Ishikawa (cell line): Measurements from ENCODE around the gene MADD.

Experiments
- CEBPB ChIP-seq: IDR thresholded peaks from 2 replicates; pipeline ENCODE4 v1.6.1; 2012
- CREB1 ChIP-seq: IDR thresholded peaks from 2 replicates; pipeline ENCODE4 v1.6.1; 2012; ENCODE audit warnings: low read depth
- EGR1 ChIP-seq: IDR thresholded peaks from 2 replicates; pipeline ENCODE4 v1.6.1; 2012
- EP300 ChIP-seq: IDR thresholded peaks from 2 replicates; pipeline ENCODE4 v1.6.1; 2012; ENCODE audit warnings: borderline replicate concordance
- FOXM1 ChIP-seq: IDR thresholded peaks from 2 replicates; pipeline ENCODE4 v1.6.1; 2012; ENCODE audit warnings: low read depth, borderline replicate concordance
- MAX ChIP-seq: IDR thresholded peaks from 2 replicates; pipeline ENCODE4 v1.6.1; 2012
- NFIC ChIP-seq: IDR thresholded peaks from 2 replicates; pipeline ENCODE4 v1.6.1; 2012
- RAD21 ChIP-seq: IDR thresholded peaks from 2 replicates; pipeline ENCODE4 v1.6.1; 2012; ENCODE audit warnings: low read depth
- REST ChIP-seq: IDR thresholded peaks from 2 replicates; pipeline ENCODE4 v1.6.1; 2012; ENCODE audit warnings: low read depth, mild to moderate bottlenecking
- TAF1 ChIP-seq: IDR thresholded peaks from 2 replicates; pipeline ENCODE4 v1.6.1; 2012; ENCODE audit warnings: low read depth, mild to moderate bottlenecking
- TCF12 ChIP-seq: IDR thresholded peaks from 2 replicates; pipeline ENCODE4 v1.6.1; 2012; ENCODE audit warnings: low read depth
- TEAD4 ChIP-seq: IDR thresholded peaks from 2 replicates; pipeline ENCODE4 v1.6.1; 2012
- USF1 ChIP-seq: IDR thresholded peaks from 2 replicates; pipeline ENCODE4 v1.6.1; 2012
- YY1 ChIP-seq: IDR thresholded peaks from 2 replicates; pipeline ENCODE4 v1.6.1; 2012; ENCODE audit warnings: low read depth
- ZBTB7A ChIP-seq: IDR thresholded peaks from 2 replicates; pipeline ENCODE4 v1.6.1; 2012; ENCODE audit warnings: low read depth

MADD gene

GRCh38 chr11:47285969-47286770 is 16.2 kb downstream of the MADD start:
- TF ChIP-seq USF1 (no peak), EP300 (no peak), CREB1 (no peak)

- TF ChIP-seq ZBTB7A (no peak), CEBPB (no peak), NFIC (no peak), REST (no peak), TEAD4 (no peak), USF1 (no peak), TCF12 (no peak), RAD21 (no peak), YY1 (no peak), TAF1 (no peak), EGR1 (no peak), FOXM1 (no peak)
These were observed 18.1 kb downstream of the MADD start for GRCh38 chr11:47288066-47288465.

GRCh38 chr11:47289856-47290255 is 19.9 kb downstream of the MADD start:
- TF ChIP-seq ZBTB7A, result no peak
- no peak for TF ChIP-seq TAF1
- TF ChIP-seq NFIC, result no peak
- TF ChIP-seq CREB1, result no peak
- no peak for TF ChIP-seq TEAD4
- TF ChIP-seq EGR1, result no peak
- TF ChIP-seq EP300, result no peak
- TF ChIP-seq MAX, result no peak
- TF ChIP-seq USF1, result no peak
- TF ChIP-seq YY1, result no peak
- TF ChIP-seq RAD21, result no peak
- no peak for TF ChIP-seq TCF12
- no peak for TF ChIP-seq CEBPB
- TF ChIP-seq FOXM1, result no peak
- TF ChIP-seq REST, result no peak

- no peak for TF ChIP-seq TAF1
- no peak for TF ChIP-seq YY1
- TF ChIP-seq CREB1, result no peak
- TF ChIP-seq EP300, result no peak
- no peak for TF ChIP-seq RAD21
- no peak for TF ChIP-seq CEBPB
- no peak for TF ChIP-seq TEAD4
- TF ChIP-seq USF1, result no peak
- no peak for TF ChIP-seq REST
- TF ChIP-seq NFIC, result no peak
- no peak for TF ChIP-seq EGR1
- no peak for TF ChIP-seq FOXM1
- no peak for TF ChIP-seq MAX
- TF ChIP-seq ZBTB7A, result no peak
- TF ChIP-seq TCF12, result no peak
These were observed 25.5 kb downstream of the MADD start for GRCh38 chr11:47295385-47295784.
